MCF 10A (cell line): ENCODE measurements around the gene DTX3. TPM values are rescaled to one million over a fixed set of nuclear protein-coding genes. Genes with fewer than 3 reads are reported as not detected.

Source experiments
- BruUV-seq: library from RNA; stranded (reverse); fragments of 400-500 nt; replicated peaks from 2 replicates; lab custom pipeline; 2021; lab: Mats Ljungman, UMichigan
- CTCF ChIA-PET: fragments of 300-600 bp; sonication (Branson Sonifier 250); formaldehyde crosslinking; extraction: SDS; loops from one replicate; lab custom pipeline; 2021; ENCODE audit warnings: antibody characterized with exemption, inconsistent platforms; lab: Yijun Ruan, JAX
- POLR2A ChIA-PET: fragments of 300-600, 350-650 bp; sonication (Branson Sonifier 250); formaldehyde crosslinking; extraction: SDS; loops from one replicate; lab custom pipeline; 2020; ENCODE audit warnings: antibody characterized with exemption, inconsistent platforms; lab: Yijun Ruan, JAX
- DNase-seq: peaks from one replicate; pipeline ENCODE4 v3.0.0-alpha.2; 2018; ENCODE audit not compliant: unreplicated experiment
- H3K27ac Mint-ChIP-seq: one replicate; pipeline ENCODE4 v1.8.0; 2022; ENCODE audit warnings: mild to moderate bottlenecking, low read depth, mixed read lengths; ENCODE audit not compliant: unreplicated experiment
- H3K27me3 Mint-ChIP-seq: one replicate; pipeline ENCODE4 v1.8.0; 2022; ENCODE audit warnings: mixed read lengths; ENCODE audit not compliant: insufficient read depth, unreplicated experiment
- H3K36me3 Mint-ChIP-seq: one replicate; pipeline ENCODE4 v1.8.0; 2022; ENCODE audit warnings: mild to moderate bottlenecking, moderate library complexity, mixed read lengths; ENCODE audit not compliant: insufficient read depth, unreplicated experiment
- H3K4me1 Mint-ChIP-seq: one replicate; pipeline ENCODE4 v1.8.0; 2022; ENCODE audit warnings: mixed read lengths; ENCODE audit not compliant: insufficient read depth, unreplicated experiment
- H3K4me3 Mint-ChIP-seq: one replicate; pipeline ENCODE4 v1.8.0; 2022; ENCODE audit warnings: mild to moderate bottlenecking, moderate library complexity, mixed read lengths; ENCODE audit not compliant: unreplicated experiment
- H3K9me3 Mint-ChIP-seq: one replicate; pipeline ENCODE4 v1.8.0; 2022; ENCODE audit warnings: mixed read lengths; ENCODE audit not compliant: unreplicated experiment
- intact Hi-C: fragments of 100-400 bp; cut with micrococcal nuclease; formaldehyde crosslinking; loops from 2 replicates; pipeline ENCODE4 v1.14.1; 2022
- total RNA-seq: library from RNA; stranded (reverse); gene quantifications from 2 replicates; pipeline ENCODE4 v1.2.3, GENCODE V29; 2022
- TF ChIP-seq, protein P1 (sequence below): fragments of 200-600 bp; IDR thresholded peaks from one replicate; pipeline ENCODE4 v1.8.0; 2022; ENCODE audit warnings: antibody characterized with exemption, mild to moderate bottlenecking; ENCODE audit not compliant: unreplicated experiment

The DTX3 gene
- total RNA-seq, 1 experiment from 2014 or later, result 2.0 TPM

DNA sequence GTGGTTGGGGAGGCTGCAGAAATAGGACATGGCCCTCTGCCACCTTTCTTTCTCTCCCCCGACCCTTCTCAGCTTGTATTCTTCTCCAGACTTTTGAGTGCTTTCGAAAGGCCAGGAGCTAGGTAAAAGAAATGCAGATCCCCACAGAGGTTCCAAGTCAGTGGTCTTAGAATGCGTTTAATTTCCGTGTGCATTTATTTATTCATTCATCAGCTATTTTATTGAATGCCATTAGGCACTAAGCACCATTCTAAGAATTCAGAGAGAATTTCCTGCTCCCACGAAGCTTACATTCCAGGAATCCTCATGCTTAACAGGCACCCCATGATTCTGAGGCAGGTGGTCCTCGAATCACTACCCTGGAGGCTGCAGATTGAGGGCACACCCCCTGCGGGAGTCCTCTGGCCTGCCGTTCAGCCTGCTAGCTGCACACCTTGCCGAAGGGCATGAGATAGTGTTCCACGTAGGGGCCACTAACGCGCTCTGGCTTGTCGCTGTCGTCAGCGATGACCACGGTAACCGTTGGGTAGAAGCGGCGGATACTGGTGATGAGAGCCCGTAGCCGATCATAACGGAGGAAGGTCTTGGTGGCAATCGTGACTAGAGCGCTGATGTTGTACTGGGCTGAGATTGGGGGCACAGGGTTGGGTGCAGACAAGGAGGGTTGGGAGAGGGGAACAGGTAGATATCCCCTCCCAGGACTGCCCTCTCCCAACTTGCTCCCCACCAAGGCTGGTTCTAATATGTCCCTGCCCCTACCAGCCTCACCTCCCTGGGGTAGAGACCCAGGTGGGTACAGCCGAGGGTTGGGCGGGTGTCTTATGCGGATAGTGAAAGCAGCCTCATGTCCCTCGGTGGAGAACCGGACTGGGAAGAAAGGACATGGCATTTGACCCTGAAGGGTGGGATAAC is 23.9 kb downstream of the DTX3 start:
- ChIA-PET POLR2A (interaction anchor here (0.6 kb wide), 1 partner anchor 228 kb away, joined by 3 read pairs; no protein-coding TSS in a partner anchor), CTCF (interaction anchor here (0.6 to 2.1 kb wide), 5 partner anchors 15 to 45 kb away, joined by 3 to 10 read pairs (median 5); no protein-coding TSS in a partner anchor)

DNA sequence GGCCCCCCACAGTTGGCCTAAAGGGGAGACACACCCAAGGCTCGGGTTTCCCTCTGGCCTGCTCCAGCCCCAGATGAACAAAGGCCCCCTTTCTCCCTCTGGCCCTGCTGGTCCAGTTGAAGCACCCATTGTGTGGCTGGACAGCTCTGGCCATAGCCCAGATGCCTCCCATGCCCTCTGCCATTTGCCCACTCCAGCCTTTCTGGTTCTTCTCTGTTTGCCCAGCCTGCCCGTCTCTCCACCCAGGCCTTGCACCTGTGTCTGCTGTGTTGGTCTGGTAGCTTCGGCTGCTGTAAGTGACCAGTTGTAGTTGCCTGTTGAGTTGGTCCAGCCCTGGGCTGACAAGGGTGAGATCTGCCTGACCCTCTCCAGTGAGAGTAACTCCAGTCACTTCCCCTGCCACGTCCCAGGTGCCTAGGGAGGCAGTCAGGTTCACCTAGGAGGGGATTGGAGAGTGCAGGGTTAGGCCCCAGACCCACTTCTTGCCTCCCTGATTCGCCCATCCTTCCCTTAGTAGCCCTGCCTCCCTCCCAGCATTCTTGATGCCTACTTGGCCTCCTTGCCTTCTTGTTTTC is 25.4 kb downstream of the DTX3 start:
- intact Hi-C loops, result no loop called here
- Mint-ChIP-seq H3K4me3 (no peak overlapping the region), H3K36me3 (no peaks in the 10 kb centered on the region), H3K4me1 (peaks cover 5% of the 10 kb centered on the region), H3K27me3 (peaks cover 7% of the 10 kb centered on the region), H3K9me3 (no peaks in the 10 kb centered on the region), H3K27ac (no peak overlapping the region)
- POLR2A ChIA-PET, result no interaction called here
- no peak for DNase-seq
- BruUV-seq, result no TSS peak
- TF ChIP-seq, protein P1, sequence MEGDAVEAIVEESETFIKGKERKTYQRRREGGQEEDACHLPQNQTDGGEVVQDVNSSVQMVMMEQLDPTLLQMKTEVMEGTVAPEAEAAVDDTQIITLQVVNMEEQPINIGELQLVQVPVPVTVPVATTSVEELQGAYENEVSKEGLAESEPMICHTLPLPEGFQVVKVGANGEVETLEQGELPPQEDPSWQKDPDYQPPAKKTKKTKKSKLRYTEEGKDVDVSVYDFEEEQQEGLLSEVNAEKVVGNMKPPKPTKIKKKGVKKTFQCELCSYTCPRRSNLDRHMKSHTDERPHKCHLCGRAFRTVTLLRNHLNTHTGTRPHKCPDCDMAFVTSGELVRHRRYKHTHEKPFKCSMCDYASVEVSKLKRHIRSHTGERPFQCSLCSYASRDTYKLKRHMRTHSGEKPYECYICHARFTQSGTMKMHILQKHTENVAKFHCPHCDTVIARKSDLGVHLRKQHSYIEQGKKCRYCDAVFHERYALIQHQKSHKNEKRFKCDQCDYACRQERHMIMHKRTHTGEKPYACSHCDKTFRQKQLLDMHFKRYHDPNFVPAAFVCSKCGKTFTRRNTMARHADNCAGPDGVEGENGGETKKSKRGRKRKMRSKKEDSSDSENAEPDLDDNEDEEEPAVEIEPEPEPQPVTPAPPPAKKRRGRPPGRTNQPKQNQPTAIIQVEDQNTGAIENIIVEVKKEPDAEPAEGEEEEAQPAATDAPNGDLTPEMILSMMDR, result no peak
- CTCF ChIA-PET, result interaction anchor here (0.7 to 2.4 kb wide), 5 partner anchors 9 to 1290 kb away, joined by 3 to 18 read pairs (median 5); partner anchors contain the start of gene OS9

More for the DNA sequence above, 23.9 kb downstream of the DTX3 start:
- Mint-ChIP-seq H3K4me3 (no peak overlapping the region), H3K27ac (no peak overlapping the region), H3K4me1 (peaks cover 5% of the 10 kb centered on the region), H3K36me3 (no peaks in the 10 kb centered on the region), H3K27me3 (peaks cover 21% of the 10 kb centered on the region), H3K9me3 (no peaks in the 10 kb centered on the region)
- TF ChIP-seq, protein P1, result no peak
- no peak for DNase-seq
- intact Hi-C loops, result no loop called here
- BruUV-seq, result no TSS peak

DNA sequence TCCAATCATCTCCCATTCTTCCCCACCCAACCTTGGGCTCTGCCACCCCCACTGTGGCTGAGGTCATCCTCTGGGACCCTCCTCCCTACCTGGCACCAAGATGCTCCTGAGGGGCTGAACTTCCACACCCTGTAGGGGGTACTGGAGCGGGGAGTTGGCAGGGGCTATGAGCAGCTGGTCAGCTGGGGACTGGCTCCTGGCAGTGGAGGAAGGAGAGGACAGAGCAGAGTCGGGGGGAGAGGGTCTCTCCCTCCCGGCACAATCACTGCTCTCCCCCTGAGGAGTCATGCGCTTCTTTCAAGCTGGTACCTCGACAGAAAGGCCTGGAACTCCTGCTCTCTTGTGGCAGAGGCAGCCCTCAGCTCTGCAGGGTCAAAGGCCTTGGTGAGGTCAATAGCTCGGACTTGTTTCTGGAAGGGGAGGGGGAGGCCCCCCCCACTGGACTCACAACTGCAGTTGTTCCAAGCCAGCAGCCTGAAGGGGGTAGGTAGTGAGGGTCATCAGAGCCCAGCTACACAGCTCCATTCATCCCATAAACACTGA is 26.3 kb downstream of the DTX3 start:
- H3K9me3 Mint-ChIP-seq, result no peaks in the 10 kb centered on the region
- no peaks in the 10 kb centered on the region for H3K27me3 Mint-ChIP-seq
- POLR2A ChIA-PET, result interaction anchor here (0.6 to 0.7 kb wide), 4 partner anchors 11 to 1002 kb away, joined by 3 to 4 read pairs (median 3); no protein-coding TSS in a partner anchor
- DNase-seq, result no peak
- CTCF ChIA-PET, result interaction anchor here (0.7 to 2.4 kb wide), 9 partner anchors 10 to 1291 kb away, joined by 3 to 18 read pairs (median 4); no protein-coding TSS in a partner anchor
- no peak overlapping the region for H3K4me3 Mint-ChIP-seq
- no peak overlapping the region for H3K27ac Mint-ChIP-seq
- no peaks in the 10 kb centered on the region for H3K36me3 Mint-ChIP-seq
- no TSS peak for BruUV-seq
- TF ChIP-seq, protein P1, result no peak
- peaks cover 5% of the 10 kb centered on the region for H3K4me1 Mint-ChIP-seq
- intact Hi-C loops, result no loop called here
